Esophagus muscularis mucosa (tissue), 4 donors: ENCODE data around the gene CIAO2A.

ENCODE experiments used
- EP300 ChIP-seq: sonication (generic); formaldehyde crosslinking; IDR thresholded peaks from one replicate; pipeline ENCODE4 v1.6.1; 2017; ENCODE audit warnings: antibody characterized with exemption
- POLR2A ChIP-seq: fragments of 450-650 bp; IDR thresholded peaks from one replicate; pipeline ENCODE4 v1.6.1; 2017; ENCODE audit warnings: antibody characterized with exemption, moderate library complexity, mild to moderate bottlenecking, low read depth
- POLR2AphosphoS5 ChIP-seq, 2 donors: sonication (generic); formaldehyde crosslinking; IDR thresholded peaks; one replicate each; pipeline ENCODE4 v1.6.1; 2017; ENCODE audit warnings: antibody characterized with exemption in 2 of 2
- TF ChIP-seq, protein P1 (sequence below), 3 experiments: fragments of 200-600 bp in 2 of 3; fragments of 450-650 bp in 1 of 3; sonication (generic) in 2 of 3; IDR thresholded peaks; one replicate each; pipeline ENCODE4 v1.5.1; 2017 to 2019; ENCODE audit warnings: antibody characterized with exemption in 3 of 3, mild to moderate bottlenecking in 2 of 3, moderate library complexity in 1 of 3

DNA sequence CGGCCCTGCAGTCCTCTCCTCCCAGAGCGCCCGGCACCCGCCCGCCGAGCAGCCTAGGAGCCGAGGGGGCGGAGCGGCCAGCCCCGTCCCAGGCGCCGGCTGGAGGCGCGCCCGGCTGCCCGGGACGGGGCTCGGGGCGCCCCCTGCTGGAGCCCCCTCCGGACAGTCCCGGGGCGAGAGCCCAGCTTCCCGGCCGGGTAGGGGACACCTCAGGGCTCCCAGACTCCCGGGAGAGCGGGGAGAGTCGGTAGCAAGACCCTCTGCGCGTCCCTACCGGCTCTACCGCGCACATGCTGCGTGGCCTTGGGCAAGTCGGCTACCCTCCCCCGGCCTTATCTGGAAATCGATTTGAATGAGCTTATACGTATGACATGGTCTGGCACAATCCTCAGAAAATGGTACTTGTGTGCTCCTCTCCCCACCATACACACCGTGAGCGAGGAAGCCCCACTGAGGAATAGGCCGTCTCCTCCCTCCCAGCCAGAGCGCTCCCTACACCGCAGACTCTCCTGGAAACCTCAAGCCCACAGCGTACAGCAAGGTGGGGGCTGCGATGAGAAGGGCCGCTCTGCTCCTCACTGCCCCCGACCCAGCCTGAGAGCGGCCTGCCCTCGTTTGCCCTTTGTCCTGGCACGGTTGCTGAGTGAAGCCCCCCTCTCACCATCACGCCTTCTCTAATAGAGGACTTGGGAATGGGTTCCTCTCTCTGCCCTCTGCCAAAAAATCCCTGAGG, 47.1 kb downstream of the CIAO2A start, which contains the start of gene DAPK2:
- TF ChIP-seq, protein P1, sequence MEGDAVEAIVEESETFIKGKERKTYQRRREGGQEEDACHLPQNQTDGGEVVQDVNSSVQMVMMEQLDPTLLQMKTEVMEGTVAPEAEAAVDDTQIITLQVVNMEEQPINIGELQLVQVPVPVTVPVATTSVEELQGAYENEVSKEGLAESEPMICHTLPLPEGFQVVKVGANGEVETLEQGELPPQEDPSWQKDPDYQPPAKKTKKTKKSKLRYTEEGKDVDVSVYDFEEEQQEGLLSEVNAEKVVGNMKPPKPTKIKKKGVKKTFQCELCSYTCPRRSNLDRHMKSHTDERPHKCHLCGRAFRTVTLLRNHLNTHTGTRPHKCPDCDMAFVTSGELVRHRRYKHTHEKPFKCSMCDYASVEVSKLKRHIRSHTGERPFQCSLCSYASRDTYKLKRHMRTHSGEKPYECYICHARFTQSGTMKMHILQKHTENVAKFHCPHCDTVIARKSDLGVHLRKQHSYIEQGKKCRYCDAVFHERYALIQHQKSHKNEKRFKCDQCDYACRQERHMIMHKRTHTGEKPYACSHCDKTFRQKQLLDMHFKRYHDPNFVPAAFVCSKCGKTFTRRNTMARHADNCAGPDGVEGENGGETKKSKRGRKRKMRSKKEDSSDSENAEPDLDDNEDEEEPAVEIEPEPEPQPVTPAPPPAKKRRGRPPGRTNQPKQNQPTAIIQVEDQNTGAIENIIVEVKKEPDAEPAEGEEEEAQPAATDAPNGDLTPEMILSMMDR (IDR thresholded peaks at IDR 0.05), result peak; percentile 65 to 73 (median 73)
- TF ChIP-seq EP300, result no peak
- TF ChIP-seq POLR2A, result no peak
- no peak for TF ChIP-seq POLR2AphosphoS5 (IDR thresholded peaks at IDR 0.05)
